Measurements from ENCODE around the gene ELOVL5.
"Not testable (repeated sequence)": the region's sequence is repeated elsewhere in the genome, so short reads cannot be mapped to it uniquely, and the experiment has no call there.

Gene ELOVL5

DNA sequence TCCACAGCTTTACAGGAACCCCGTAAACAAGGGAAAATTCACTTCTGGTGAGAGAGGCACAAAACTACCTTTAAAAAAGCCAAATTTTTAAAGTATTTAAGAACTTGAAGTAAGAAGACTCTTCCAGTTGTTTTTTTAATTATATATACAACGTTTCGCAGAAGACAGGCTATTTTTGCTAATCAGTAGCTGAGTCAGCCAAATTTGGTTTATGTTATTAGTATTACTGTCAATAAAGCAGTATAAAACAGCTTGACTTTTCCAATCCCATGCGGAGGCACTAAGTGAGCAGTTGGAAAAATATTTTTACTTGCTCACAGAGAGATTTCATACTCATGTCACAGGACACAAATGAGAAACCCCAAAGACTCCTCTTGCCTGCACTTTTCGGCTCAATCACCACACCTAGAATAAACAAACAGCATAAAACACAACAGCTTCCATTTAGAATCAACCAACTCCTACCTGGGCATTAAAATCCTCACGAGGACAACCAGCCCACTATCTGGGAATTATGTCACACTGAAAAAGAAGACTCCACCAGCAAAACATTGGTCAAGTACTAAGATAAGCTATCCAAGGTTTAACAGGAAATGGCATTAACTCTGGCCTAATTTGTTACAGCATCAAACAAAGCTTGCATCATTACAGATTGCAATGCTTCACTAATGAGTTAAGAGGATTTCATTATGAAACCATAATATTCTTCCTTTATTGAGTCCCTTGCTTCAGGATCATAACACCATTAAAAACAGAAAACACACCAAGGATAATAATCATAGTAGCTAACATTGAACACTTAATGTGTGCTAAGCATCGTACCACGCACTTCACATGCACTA lies 26.3 kb downstream of the ELOVL5 start:
- H3K9me3 ChIP-seq (ENCODE audit: severe bottlenecking): no peaks in the 10 kb centered on the region
- peaks cover 8% of the 10 kb centered on the region for H3K36me3 ChIP-seq
- no peak overlapping the region for H3K27ac ChIP-seq
- TF ChIP-seq, protein P1, sequence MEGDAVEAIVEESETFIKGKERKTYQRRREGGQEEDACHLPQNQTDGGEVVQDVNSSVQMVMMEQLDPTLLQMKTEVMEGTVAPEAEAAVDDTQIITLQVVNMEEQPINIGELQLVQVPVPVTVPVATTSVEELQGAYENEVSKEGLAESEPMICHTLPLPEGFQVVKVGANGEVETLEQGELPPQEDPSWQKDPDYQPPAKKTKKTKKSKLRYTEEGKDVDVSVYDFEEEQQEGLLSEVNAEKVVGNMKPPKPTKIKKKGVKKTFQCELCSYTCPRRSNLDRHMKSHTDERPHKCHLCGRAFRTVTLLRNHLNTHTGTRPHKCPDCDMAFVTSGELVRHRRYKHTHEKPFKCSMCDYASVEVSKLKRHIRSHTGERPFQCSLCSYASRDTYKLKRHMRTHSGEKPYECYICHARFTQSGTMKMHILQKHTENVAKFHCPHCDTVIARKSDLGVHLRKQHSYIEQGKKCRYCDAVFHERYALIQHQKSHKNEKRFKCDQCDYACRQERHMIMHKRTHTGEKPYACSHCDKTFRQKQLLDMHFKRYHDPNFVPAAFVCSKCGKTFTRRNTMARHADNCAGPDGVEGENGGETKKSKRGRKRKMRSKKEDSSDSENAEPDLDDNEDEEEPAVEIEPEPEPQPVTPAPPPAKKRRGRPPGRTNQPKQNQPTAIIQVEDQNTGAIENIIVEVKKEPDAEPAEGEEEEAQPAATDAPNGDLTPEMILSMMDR (IDR thresholded peaks at IDR 0.05; ENCODE audit: low read depth, low read length): no peak
- H3K4me3 ChIP-seq (ENCODE audit: low read depth, low read length): no peak overlapping the region
- no peaks in the 10 kb centered on the region for H3K27me3 ChIP-seq (ENCODE audit: insufficient read depth, low read depth, severe bottlenecking)
- no peak for DNase-seq

DNA sequence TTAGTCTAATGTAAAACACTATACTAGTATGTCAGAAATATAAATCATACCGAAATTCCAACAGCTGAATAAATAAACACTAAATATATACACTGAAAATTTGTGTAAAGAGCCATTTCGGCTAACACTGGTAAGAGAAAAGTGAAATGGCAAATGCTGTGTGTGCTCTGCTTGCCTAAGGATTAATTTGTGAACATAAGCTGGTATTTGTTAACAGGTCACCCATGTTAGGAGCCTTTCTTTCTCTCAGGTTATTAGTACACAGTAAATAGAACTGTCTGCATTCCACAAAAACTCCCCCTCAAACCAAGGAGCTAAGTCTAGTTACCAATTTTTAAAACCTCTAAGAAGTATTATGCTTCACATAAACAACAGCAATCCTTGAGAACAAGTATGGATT lies 27.0 kb downstream of the ELOVL5 start:
- Histone ChIP-seq H3K27me3 (ENCODE audit: insufficient read depth, low read depth, severe bottlenecking) (no peaks in the 10 kb centered on the region), H3K4me3 (ENCODE audit: low read depth, low read length) (no peak overlapping the region), H3K9me3 (ENCODE audit: severe bottlenecking) (no peaks in the 10 kb centered on the region), H3K36me3 (peaks cover 4% of the 10 kb centered on the region; the same call in 1 of the 2 replicates), H3K27ac (no peak overlapping the region)
- TF ChIP-seq, protein P1 (IDR thresholded peaks at IDR 0.05; ENCODE audit: low read depth, low read length): no peak
- DNase-seq: no peak

DNA sequence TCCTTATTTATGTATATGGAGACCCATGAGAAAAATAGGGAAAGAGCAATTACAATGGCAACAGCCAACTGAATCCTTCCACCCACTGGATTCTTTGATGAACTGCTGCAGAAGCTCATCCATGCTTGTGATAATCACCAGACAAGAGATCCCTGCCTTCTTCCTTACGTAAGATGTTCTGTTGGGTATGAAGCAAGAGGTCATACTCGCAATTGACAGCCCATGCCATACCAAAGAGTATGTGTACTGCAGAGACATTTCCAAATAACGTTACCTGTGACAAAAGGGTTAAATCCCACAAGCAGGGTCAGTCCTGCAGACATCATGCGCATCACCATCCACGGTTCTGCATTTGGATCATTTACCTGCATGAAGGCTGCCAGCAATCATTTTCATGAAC lies 27.8 kb downstream of the ELOVL5 start:
- H3K9me3 ChIP-seq (ENCODE audit: severe bottlenecking): no peaks in the 10 kb centered on the region
- DNase-seq: no peak
- no peaks in the 10 kb centered on the region for H3K27me3 ChIP-seq (ENCODE audit: insufficient read depth, low read depth, severe bottlenecking)
- TF ChIP-seq, protein P1 (IDR thresholded peaks at IDR 0.05; ENCODE audit: low read depth, low read length): no peak
- peaks cover 4% of the 10 kb centered on the region; the same call in 1 of the 2 replicates for H3K36me3 ChIP-seq
- H3K4me3 ChIP-seq (ENCODE audit: low read depth, low read length): no peak overlapping the region
- no peak overlapping the region for H3K27ac ChIP-seq

DNA sequence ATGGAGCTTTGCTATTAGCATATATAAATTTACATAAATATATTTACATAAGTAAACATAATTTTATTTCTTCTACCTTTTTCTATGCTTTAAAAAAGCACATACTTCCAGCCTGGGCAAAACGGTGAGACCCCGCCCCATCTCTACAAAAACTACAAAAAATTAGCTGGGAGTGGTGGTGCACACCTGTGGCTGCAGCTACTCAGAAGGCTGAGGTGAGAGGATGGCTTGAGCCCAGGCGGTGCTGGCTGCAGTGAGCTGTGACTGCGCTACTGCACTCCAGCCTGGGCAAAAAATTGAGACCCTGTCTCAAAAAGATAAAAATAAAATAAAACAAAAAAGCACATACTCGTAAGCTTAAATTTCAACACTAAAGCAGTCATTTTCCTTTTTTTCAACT lies 30.3 kb downstream of the ELOVL5 start:
- Histone ChIP-seq H3K27ac (no peak overlapping the region), H3K27me3 (ENCODE audit: insufficient read depth, low read depth, severe bottlenecking) (no peaks in the 10 kb centered on the region), H3K4me3 (ENCODE audit: low read depth, low read length) (no peak overlapping the region), H3K36me3 (peaks cover 4% of the 10 kb centered on the region; the same call in 1 of the 2 replicates), H3K9me3 (ENCODE audit: severe bottlenecking) (no peaks in the 10 kb centered on the region)
- TF ChIP-seq, protein P1 (IDR thresholded peaks at IDR 0.05; ENCODE audit: low read depth, low read length): no peak
- no peak for DNase-seq

DNA sequence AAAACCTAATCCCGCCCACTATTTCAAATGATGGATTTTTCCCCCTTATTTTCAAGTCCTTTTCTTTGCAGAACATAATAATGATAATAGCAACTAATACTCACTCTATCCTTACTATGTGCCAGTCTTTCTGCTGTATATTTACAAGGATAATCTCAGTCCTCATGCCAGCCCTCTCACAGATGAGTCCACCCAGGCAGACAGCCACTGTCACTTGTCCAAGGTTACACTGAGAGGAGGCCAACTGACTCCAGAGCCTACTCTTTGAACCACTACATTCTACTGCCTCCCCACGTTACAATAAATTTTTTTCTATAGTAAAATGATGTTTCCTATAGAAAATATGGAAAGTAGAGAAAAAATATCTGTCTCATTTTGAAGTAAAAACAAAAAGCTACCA lies 30.9 kb downstream of the ELOVL5 start:
- Histone ChIP-seq H3K4me3 (ENCODE audit: low read depth, low read length) (no peak overlapping the region), H3K9me3 (ENCODE audit: severe bottlenecking) (no peaks in the 10 kb centered on the region), H3K36me3 (peaks cover 4% of the 10 kb centered on the region; the same call in 1 of the 2 replicates), H3K27me3 (ENCODE audit: insufficient read depth, low read depth, severe bottlenecking) (no peaks in the 10 kb centered on the region), H3K27ac (no peak overlapping the region)
- no peak for DNase-seq
- TF ChIP-seq, protein P1 (IDR thresholded peaks at IDR 0.05; ENCODE audit: low read depth, low read length): no peak

DNA sequence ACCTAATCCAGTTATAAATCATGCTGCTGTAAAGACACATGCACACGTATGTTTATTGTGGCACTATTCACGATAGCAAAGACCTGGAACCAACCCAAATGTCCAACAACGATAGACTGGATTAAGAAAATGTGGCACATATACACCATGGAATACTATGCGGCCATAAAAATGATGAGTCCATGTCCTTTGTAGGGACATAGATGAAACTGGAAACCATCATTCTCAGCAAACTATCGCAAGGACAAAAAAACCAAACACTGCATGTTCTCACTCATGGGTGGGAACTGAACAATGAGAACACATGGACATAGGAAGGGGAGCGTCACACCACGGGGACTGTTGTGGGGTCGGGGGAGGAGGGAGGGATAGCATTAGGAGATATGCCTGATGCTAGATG lies 31.5 kb downstream of the ELOVL5 start:
- not testable (repeated sequence) for H3K9me3 ChIP-seq (ENCODE audit: severe bottlenecking); H3K27ac ChIP-seq; H3K36me3 ChIP-seq; H3K27me3 ChIP-seq (ENCODE audit: insufficient read depth, low read depth, severe bottlenecking); DNase-seq; H3K4me3 ChIP-seq (ENCODE audit: low read depth, low read length)

Measured in WERI-Rb-1 (cell line).